Activated T-helper 1 cell treated with anti-CD3 and anti-CD28 coated beads, Interleukin-2, amount 50 U/mL, for 16 hours (primary cell): ENCODE data around the gene RRH.

ENCODE experiments used
- DNase-seq, 2 donors: peaks; one replicate each; pipeline ENCODE4 v3.0.0-alpha.2; 2020; ENCODE audit warnings: low read depth in 1 of 2, low spot score in 1 of 2

RRH gene

DNA sequence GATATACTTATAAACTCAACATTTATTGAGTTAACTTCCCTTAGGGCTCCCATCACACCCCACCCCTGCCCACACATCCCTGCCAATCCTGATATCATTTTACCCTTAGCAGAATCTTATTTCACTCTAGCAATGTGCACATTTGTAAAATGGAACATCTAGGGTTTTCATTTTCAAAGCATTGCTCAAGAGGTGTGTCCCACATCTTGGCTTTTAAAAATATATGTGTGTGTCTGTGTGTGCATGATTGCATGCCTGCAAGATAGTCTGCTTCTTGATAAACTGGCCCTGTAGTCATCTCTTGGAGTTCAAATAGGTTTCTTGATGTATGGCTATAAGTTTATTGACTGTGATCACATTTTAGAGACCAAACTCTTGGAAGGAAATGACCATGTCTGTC lies 58.5 kb downstream of the RRH start:
- no peak for DNase-seq

DNA sequence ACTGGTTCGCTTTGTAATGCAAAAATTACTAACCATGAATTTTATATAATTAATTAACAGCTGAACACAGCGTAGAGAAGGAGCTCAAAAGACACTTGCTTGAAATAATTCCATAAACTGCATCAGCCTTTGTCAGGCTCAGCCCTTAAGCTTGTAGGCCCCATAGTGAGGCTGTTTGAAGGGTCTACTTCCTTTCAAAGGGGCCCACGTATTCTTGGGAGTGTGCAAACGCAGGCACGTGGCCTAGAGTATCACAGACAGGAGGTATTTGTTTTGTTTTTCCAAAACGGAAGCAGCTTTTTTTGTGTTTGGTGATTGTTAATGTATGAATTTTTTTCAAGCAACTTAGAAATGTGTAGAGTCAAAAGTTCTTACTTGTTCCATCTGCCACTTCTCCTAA lies 59.3 kb downstream of the RRH start:
- no peak for DNase-seq

DNA sequence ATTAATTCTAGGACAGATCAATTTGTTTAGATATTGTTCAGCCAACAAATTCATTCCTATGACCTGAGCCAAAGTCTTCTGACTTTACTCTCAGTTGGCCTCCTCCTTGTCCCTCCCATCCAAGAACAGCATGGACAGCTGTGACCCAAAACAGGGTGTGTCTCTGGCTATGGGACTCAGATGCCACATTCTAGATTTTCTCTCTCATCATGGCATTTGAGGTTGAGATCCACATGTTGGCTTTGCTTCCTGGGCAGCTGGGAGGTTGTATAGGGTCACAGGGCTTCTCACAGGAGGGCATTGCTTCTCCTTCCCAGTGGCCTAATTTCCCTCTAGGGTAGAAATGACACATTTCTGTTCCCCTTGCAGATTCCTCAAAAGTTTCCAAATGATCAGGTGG lies 62.3 kb downstream of the RRH start:
- no peak for DNase-seq
